Measurements from ENCODE around the gene KCNJ6. TPM values are rescaled to one million over a fixed set of nuclear protein-coding genes. Genes with fewer than 3 reads are reported as not detected.
"Not testable (repeated sequence)": the region's sequence is repeated elsewhere in the genome, so short reads cannot be mapped to it uniquely, and the experiment has no call there.

The KCNJ6 gene
- polyA plus RNA-seq, 1 donor = 2.1 TPM

GRCh38 chr21:37683396-37684114 lies 232.7 kb downstream of the KCNJ6 start:
- no peak for DNase-seq (ENCODE audit: low read depth)

- no peak for DNase-seq (ENCODE audit: low read depth)
These were observed 233.3 kb downstream of the KCNJ6 start for GRCh38 chr21:37682966-37683365.

DNA sequence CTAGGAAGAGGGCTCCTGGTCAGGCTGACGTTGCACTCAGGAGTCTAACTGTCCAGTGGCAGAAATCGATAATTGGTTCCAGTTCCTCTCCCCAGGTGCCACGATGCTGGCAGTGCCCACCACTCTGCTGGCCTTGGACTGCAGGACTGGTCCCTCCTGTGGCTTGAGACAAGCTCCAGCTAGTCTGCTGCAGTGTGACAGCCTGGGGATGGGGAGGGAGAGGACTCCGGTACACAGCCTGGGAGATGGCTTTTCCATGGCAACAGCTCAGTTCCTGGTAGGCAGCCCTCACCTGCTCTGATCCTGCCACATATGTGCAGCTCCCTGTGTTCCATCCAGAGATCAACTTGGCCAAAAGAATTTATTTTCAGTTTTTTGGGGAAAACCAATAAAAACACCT lies 239.3 kb downstream of the KCNJ6 start:
- no peak for DNase-seq (ENCODE audit: low read depth)

GRCh38 chr21:37675202-37675801 lies 241.0 kb downstream of the KCNJ6 start:
- DNase-seq (ENCODE audit: low read depth) = no peak

DNA sequence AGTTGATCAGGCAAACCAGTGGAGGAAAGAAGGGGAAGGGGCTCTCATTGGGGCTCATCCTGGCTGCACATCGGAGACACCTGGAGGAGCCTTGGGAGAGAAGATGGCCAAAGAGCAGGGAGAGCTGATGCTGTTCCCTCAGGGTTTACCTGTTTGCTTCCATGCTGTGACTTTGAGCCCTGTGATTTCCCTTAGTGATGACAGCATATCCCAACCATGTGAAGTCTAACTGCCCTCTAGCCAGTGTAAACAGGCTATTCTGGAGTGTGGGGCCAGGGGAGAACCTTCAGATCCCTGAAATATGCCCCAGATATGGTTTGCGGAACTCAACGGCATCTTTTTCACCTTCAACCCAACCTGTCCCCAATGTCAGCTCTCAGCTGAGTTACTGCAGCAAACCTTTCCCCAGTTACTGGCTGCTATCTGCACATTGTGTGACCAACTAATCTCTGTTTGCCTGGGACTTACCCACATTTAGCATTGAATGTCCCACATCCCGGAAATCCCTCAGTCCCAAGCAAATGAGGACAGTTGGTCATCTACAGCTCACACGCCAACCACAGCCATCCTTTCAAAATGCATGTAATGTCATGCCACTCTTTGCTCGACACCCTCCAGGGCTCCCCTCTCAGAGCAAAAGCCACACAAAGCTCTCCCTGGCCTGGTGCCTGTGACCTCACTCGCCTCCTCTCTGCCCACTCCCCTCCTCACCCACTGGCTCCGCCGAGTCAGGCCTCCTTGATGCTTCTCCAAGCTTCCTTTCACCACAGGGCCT lies 242.3 kb downstream of the KCNJ6 start:
- no peak for DNase-seq (ENCODE audit: low read depth)

GRCh38 chr21:37671381-37671780 lies 244.9 kb downstream of the KCNJ6 start:
- no peak for DNase-seq (ENCODE audit: low read depth)

GRCh38 chr21:37670883-37671282 lies 245.4 kb downstream of the KCNJ6 start:
- no peak for DNase-seq (ENCODE audit: low read depth)

GRCh38 chr21:37669249-37669648 lies 247.0 kb downstream of the KCNJ6 start:
- no peak for DNase-seq (ENCODE audit: low read depth)

DNA sequence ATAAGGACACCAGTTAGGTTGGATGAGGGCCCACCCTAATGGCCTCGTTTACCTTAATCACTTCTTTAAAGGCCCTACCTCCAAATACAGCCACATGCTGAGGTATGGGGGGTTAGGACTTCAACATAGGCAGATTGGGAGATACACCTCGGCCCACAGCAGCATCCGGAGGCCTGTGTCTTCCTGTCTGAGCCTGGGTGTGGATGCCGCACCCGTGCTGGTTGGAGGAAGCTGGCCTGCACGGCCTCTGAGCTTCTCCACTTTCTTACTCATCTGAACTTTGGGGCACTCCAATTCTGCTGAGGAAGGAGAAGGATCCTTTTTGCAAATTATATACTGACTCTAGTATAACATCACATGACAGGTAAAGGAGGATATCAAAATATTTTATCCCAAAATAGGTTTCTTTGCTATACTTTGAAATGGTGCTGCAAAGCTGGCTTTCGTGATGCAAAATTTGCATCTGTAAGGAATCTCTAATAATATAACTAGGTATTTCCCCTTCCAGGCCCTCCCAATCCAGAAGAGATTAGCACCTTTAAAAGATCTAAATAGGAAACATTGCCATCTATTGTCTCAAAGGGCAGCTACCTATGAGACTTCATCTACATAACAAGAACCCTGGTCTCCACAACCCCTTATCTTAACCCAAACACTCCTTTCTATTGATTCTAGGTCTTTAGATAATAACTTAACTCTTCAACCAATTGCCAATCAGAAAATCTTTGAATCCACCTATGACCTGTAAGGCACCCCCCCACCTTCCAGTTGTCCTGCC lies 247.6 kb downstream of the KCNJ6 start:
- no peak for DNase-seq (ENCODE audit: low read depth)

GRCh38 chr21:37667380-37667779 lies 248.9 kb downstream of the KCNJ6 start:
- DNase-seq (ENCODE audit: low read depth) = no peak

GRCh38 chr21:37665230-37666024 lies 250.8 kb downstream of the KCNJ6 start:
- no peak for DNase-seq (ENCODE audit: low read depth)

DNA sequence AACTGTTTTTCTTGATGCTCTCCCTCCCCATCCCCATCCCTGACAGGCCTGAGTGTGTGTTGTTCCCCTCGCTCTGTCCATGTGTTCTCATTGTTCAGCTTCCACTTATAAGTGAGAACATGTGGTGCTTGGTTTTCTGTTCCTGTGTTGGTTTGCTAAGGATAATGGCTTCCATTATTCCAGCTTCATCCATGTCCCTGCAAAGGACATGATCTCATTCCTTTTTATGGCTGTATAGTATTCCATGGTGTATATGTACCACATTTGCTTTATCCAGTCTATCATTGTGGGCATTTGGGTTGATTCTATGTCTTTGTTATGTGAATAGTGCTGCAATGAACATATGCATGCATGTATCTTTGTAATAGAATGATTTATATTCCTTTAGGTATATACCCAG lies 254.0 kb downstream of the KCNJ6 start:
- DNase-seq (ENCODE audit: low read depth) = not testable (repeated sequence)

GRCh38 chr21:37660709-37661108 lies 255.5 kb downstream of the KCNJ6 start:
- DNase-seq (ENCODE audit: low read depth) = no peak

GRCh38 chr21:37659874-37660273 lies 256.4 kb downstream of the KCNJ6 start:
- DNase-seq (ENCODE audit: low read depth) = no peak

DNA sequence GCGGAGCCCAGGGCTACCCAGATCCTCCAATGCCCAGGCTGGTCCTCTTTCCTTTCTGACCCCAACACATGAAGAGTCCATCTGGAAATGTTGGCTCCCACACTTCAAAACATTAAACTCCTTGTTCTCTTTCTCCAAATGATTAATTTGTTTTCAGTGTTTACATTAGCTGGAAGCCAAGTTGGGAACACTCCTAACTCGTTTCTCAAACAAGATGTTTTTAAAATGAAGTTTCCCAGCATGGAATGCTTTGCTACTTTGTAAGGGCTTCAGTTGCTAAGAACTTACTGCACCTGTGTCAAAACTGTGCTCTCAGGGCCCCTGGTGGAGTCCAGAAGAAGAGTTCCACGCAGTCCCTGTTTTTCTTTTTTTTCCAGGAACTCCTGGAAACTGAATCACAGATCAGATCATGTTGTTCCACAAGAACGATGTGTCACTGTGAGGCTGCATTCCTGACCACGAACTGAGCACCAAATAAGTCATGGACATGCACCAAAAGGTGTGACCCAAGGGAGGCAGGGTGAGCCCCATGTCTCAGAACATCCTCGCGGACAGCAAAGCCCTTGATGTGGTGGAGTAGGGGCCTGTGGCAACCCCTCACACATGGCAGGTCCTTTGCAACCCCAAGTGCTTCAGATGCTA lies 257.3 kb downstream of the KCNJ6 start:
- no peak for DNase-seq (ENCODE audit: low read depth)

DNA sequence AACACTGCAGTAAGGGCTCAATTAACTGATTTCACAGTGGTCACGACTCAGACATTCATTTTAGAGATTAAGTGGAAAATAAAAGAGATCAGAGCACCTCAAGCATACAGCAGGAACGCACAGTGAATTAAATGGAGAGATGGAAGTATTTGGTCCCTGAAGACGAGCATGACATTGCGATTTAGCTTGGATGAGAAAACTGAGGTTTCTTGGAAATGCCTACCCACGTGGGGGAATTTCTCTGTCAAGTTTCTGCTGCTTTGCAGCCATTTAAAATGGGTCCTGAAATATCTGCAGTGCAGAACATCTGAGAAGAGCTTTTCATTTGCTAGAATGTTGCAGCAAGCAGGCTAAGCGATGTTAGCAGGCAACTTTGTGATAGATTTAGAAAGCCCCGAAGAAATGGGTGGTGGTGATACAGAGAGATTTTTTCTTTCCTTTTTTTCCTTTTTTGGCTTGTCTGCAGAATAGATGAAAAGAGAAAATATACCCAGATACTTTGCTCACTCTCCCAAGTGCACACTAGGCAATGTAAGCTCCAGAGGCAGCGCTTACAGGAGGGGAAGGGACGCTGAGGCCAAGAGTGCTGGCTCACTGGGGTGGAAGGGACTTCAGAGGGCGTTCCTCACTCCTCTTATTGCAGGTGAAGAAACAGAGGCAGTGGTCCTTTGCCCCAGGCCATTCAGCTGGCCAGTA lies 258.0 kb downstream of the KCNJ6 start:
- DNase-seq (ENCODE audit: low read depth) = no peak

GRCh38 chr21:37656899-37657298 lies 259.4 kb downstream of the KCNJ6 start:
- no peak for DNase-seq (ENCODE audit: low read depth)

DNA sequence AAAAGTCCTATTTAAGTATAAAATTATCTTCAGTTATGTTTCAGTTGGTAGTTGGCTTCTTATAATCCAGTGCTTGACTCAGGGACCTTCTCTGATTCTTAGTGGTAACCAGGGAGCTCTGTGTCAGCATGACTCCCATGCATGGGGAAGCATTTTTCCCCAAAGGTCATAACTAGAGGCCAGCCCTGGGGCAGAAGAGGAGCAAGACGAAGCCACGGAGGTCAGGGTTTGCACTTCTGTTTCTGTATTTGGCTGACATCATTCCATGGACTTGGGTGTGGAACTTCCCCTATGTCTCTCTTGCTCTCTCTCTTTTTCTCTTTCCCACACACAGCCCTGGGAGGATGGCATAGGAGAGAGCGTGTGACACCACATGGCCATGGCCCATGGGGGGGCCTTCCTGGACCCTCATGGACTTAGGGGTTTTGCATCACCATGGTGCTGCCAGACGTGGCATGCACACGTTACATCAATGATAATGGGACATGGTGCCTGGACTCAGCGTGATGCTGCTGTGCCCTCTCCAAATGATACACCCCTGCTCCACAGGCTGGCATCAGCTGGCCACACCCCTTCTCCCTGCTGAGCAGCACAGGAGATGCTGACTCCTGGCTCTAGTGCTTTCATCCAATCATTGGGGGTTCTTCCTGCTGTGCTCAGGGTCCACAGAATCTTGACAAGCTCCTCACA lies 260.5 kb downstream of the KCNJ6 start:
- DNase-seq (ENCODE audit: low read depth) = no peak

- DNase-seq (ENCODE audit: low read depth) = no peak
These were observed 261.7 kb downstream of the KCNJ6 start for GRCh38 chr21:37654596-37654995.

DNA sequence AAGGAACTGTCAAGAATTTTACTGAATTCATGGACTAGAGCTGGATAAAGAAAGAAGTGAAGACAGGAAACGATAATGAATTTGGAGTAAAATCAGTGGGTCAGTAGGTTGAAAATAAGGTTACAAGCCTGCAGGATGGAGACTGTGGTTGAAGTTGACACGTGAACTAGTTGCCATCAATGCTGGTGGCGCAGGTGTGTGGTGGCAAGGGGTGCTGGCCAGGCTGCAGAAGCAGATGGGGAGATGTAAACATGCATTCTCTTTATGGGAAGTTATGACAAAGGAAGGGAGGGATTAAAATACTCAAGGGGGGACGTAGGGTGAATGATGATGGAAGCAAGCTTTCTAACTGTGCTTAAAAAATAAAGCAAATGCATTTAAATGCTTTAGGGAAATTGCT lies 263.1 kb downstream of the KCNJ6 start:
- no peak for DNase-seq (ENCODE audit: low read depth)
